ENCODE data around the gene AGPAT2. TPM values are rescaled to one million over a fixed set of nuclear protein-coding genes. Genes with fewer than 3 reads are reported as not detected.

Gene AGPAT2
- total RNA-seq, 1 donor from 2014 or later = 19.0 TPM

DNA sequence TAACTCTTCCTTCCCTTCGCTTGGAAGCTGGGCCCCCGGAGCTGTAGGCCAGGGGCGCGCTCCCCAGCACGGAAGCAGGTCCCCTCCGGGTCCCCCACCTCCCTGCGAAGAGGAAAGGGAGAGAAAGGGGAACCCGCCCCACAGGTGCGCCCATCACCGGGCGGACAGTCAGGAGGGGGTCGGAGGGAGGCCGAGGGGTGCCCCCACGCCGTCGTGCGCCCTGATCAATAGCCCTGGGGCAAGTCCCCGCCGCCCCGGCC is 793 bp downstream of the AGPAT2 start:
- no peak overlapping the region for H3K27ac Mint-ChIP-seq (ENCODE audit: unreplicated experiment)
- no peak for DNase-seq (ENCODE audit: low read depth, low spot score)
- TF ChIP-seq, protein P1, sequence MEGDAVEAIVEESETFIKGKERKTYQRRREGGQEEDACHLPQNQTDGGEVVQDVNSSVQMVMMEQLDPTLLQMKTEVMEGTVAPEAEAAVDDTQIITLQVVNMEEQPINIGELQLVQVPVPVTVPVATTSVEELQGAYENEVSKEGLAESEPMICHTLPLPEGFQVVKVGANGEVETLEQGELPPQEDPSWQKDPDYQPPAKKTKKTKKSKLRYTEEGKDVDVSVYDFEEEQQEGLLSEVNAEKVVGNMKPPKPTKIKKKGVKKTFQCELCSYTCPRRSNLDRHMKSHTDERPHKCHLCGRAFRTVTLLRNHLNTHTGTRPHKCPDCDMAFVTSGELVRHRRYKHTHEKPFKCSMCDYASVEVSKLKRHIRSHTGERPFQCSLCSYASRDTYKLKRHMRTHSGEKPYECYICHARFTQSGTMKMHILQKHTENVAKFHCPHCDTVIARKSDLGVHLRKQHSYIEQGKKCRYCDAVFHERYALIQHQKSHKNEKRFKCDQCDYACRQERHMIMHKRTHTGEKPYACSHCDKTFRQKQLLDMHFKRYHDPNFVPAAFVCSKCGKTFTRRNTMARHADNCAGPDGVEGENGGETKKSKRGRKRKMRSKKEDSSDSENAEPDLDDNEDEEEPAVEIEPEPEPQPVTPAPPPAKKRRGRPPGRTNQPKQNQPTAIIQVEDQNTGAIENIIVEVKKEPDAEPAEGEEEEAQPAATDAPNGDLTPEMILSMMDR (conservative IDR thresholded peaks at IDR 0.05) = no peak
- H3K36me3 Mint-ChIP-seq (ENCODE audit: low read depth) = no peaks in the 10 kb centered on the region
- no peaks in the 10 kb centered on the region for H3K4me1 Mint-ChIP-seq
- H3K27me3 Mint-ChIP-seq (ENCODE audit: low read depth) = peaks cover 23% of the 10 kb centered on the region
- H3K4me3 Mint-ChIP-seq = peak overlapping the region; percentile 84
- no peaks in the 10 kb centered on the region for H3K9me3 Mint-ChIP-seq

DNA sequence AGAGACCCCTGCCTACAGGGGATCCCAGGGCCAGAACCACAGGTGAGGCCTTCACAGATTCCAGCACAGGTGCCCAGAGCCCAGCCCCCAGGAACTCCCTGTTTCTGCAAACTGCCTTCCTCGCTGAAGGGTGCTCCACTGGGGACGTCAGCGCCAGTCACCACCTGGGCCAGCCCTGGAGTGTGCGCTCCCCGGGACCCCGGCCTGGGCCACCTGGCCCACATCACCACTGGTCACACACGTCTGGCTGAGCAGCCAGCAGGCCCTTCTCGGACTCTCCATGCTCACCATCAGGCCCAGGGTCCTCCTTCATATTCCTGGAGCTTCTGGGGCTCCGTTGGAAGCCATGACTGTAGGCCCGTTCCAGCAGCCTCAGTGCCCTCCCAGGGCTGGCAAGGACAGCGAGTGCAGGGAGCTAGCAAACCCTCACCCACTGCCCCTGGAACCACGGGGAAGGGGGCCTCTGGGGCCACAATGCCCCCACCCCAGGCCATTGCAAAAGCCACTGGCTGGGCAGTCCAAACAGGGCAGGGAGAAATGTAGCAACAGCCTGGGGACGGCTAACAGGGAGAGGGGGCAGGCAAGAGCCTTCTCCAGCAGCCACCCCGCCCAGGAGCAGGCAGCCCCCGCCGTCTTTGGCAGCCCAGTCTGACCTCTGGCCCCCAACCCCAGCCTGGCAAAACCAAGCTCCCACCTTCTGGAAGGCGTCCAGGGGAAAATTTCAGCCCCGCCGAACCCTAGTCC is 1.3 kb downstream of the AGPAT2 start:
- Mint-ChIP-seq H3K36me3 (ENCODE audit: low read depth) (no peaks in the 10 kb centered on the region), H3K4me3 (peak overlapping the region; percentile 84), H3K4me1 (no peaks in the 10 kb centered on the region), H3K9me3 (no peaks in the 10 kb centered on the region), H3K27ac (ENCODE audit: unreplicated experiment) (peak overlapping the region; percentile 43), H3K27me3 (ENCODE audit: low read depth) (peaks cover 23% of the 10 kb centered on the region)
- TF ChIP-seq, protein P1 (conservative IDR thresholded peaks at IDR 0.05) = no peak
- no peak for DNase-seq (ENCODE audit: low read depth, low spot score)

DNA sequence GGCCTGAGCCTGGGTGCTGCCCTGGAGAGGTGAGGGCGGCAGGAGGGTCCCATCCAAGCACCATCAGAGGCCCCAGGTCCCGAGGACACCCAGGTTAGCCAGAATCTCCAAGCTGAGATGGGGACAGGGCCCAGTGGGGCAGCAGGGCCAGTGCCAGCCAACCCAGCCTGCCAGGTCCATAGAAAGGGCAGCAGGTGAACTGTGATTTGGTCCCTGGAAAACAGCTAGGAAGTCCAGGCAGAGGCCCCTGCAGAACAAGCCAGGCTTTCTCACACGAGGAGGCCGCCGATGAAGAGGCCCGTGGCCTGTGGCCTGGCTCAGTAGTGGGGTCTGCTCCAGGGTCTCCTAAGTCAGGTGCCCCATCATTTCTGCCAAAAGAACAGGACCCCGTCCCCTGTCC is 2.0 kb downstream of the AGPAT2 start:
- H3K27ac Mint-ChIP-seq (ENCODE audit: unreplicated experiment) = no peak overlapping the region
- TF ChIP-seq, protein P1 (conservative IDR thresholded peaks at IDR 0.05) = no peak
- no peaks in the 10 kb centered on the region for H3K9me3 Mint-ChIP-seq
- DNase-seq (ENCODE audit: low read depth, low spot score) = no peak
- peaks cover 23% of the 10 kb centered on the region for H3K27me3 Mint-ChIP-seq (ENCODE audit: low read depth)
- no peaks in the 10 kb centered on the region for H3K36me3 Mint-ChIP-seq (ENCODE audit: low read depth)
- H3K4me1 Mint-ChIP-seq = no peaks in the 10 kb centered on the region
- H3K4me3 Mint-ChIP-seq = peak overlapping the region; percentile 31

DNA sequence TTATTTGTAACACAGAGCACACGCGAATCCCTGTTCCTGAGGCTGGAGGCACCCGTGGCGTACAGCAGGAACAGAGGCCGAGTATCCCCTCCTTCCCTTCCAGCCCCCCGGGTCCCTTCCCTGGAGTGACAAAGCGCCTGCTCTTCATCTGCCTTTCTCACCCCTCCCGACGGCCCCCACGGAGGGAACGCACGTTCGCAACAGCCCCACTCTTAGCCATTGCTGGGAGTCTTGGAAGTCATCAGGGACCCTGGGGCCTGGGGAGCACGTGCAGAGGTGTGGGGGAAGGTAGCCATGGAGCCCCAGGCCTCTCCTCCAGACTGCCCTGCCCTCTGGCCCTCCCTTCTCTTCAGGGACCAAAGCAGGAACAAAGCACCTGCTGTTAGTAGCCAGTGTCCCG is 2.5 kb downstream of the AGPAT2 start:
- H3K9me3 Mint-ChIP-seq = no peaks in the 10 kb centered on the region
- DNase-seq (ENCODE audit: low read depth, low spot score) = no peak
- no peak overlapping the region for H3K27ac Mint-ChIP-seq (ENCODE audit: unreplicated experiment)
- peaks cover 2% of the 10 kb centered on the region for H3K4me1 Mint-ChIP-seq
- H3K27me3 Mint-ChIP-seq (ENCODE audit: low read depth) = peaks cover 23% of the 10 kb centered on the region
- no peaks in the 10 kb centered on the region for H3K36me3 Mint-ChIP-seq (ENCODE audit: low read depth)
- peak overlapping the region; percentile 31 for H3K4me3 Mint-ChIP-seq
- TF ChIP-seq, protein P1 (conservative IDR thresholded peaks at IDR 0.05) = no peak

DNA sequence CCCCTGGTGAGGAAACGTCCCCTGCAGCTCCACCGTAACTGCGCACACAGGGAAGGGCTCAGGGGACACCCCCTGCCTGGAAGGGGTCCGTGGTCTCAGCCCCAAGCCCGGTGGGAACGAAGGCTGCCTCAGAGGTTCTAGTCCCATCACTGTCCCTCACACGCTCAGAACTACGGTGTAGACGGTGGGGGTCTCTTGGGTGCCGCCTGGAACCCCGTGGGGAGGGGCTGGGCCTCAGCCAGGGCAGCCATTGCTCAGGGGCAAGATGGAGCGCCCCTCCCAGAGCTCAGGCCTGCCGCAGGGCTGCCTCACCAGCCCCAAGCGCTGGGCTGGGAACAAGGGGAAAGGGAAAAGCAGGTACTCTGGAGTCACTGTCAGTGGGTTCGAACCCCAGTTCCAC is 2.9 kb downstream of the AGPAT2 start:
- H3K4me3 Mint-ChIP-seq = peak overlapping the region; percentile 27
- DNase-seq (ENCODE audit: low read depth, low spot score) = no peak

More for the DNA sequence above, 2.9 kb downstream of the AGPAT2 start:
- no peaks in the 10 kb centered on the region for H3K36me3 Mint-ChIP-seq (ENCODE audit: low read depth)
- TF ChIP-seq, protein P1 (conservative IDR thresholded peaks at IDR 0.05) = no peak
- no peaks in the 10 kb centered on the region for H3K9me3 Mint-ChIP-seq
- H3K4me1 Mint-ChIP-seq = peaks cover 6% of the 10 kb centered on the region
- peaks cover 23% of the 10 kb centered on the region for H3K27me3 Mint-ChIP-seq (ENCODE audit: low read depth)
- H3K27ac Mint-ChIP-seq (ENCODE audit: unreplicated experiment) = no peak overlapping the region

All from neural crest cell (in vitro differentiated cells).